A673 (cell line): ENCODE results near the gene PACSIN2.

Experiments
- EZH2 ChIP-seq: fragments of 200-600 bp; sonication (generic); IDR thresholded peaks from 2 replicates; pipeline ENCODE4 v1.6.1; 2017; ENCODE audit warnings: borderline replicate concordance, low read depth, mild to moderate bottlenecking, mixed read lengths, antibody characterized with exemption, low read length; ENCODE audit not compliant: poor library complexity, severe bottlenecking
- TF ChIP-seq, protein P1 (sequence below): fragments of 300-800, 200-600 bp; sonication (generic); conservative IDR thresholded peaks from 2 replicates; pipeline ENCODE4 v1.5.1; 2017; ENCODE audit warnings: low read depth, mild to moderate bottlenecking, antibody characterized with exemption, low read length, moderate library complexity, mixed read lengths

DNA sequence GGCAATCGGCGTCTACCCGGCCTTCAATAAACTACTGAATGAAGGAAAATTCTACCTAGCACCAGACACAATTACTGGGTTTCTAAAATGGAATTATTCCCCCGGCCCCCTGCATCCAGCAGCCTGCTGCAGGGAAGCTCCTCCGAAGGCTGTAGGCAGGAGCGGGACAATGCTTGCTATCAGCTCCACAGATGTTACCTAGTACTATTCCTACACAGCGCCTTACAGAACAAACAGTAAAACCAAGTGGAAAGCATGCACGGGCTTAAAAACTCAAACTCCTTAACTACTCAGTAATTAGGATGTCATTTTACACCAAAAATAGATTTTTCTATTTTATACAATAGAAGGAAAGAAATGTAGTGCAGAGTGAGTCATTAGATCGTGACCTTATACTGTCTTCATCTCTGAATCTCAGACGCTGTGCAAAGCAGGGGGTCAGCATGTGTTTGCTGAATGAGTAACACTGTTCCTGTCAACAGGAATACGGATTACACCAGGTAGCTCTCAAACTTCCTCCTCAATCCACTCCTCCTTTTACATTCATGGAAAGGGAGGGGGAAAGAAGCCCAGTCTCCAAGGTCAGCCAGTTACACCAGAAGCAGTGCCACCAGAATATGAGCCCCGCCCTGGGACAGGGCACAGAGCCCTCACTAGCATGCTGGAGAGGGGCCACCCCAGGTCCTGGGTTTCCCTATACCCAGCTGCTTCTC is 74.9 kb downstream of the PACSIN2 start:
- TF ChIP-seq, protein P1, sequence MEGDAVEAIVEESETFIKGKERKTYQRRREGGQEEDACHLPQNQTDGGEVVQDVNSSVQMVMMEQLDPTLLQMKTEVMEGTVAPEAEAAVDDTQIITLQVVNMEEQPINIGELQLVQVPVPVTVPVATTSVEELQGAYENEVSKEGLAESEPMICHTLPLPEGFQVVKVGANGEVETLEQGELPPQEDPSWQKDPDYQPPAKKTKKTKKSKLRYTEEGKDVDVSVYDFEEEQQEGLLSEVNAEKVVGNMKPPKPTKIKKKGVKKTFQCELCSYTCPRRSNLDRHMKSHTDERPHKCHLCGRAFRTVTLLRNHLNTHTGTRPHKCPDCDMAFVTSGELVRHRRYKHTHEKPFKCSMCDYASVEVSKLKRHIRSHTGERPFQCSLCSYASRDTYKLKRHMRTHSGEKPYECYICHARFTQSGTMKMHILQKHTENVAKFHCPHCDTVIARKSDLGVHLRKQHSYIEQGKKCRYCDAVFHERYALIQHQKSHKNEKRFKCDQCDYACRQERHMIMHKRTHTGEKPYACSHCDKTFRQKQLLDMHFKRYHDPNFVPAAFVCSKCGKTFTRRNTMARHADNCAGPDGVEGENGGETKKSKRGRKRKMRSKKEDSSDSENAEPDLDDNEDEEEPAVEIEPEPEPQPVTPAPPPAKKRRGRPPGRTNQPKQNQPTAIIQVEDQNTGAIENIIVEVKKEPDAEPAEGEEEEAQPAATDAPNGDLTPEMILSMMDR = no peak
- TF ChIP-seq EZH2 = no peak
